ENCODE results near the gene THAP9. TPM values are rescaled to one million over a fixed set of nuclear protein-coding genes. Genes with fewer than 3 reads are reported as not detected.

Gene THAP9
- total and polyA plus RNA-seq, 7 donors: 3.4 to 10.2 (median 7.6) TPM

DNA sequence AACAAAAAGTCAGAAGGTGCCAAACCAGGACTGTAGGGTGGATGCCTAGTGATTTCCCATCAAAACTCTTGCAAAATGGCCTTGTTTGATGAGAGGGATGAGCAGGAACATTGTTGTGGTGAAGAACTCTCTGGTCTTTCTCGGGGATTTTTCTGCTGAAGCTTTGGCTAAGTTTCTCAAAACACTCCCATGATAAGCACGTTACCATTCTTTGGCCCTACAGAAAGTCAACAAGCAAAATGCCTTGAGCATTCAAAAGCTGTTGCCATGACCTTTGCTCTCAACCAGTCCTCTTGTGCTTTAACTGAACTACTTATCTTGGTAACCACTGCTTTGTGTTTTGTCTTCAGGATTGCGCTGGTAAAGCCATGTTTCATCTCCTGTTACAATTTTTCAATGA is 6.6 kb upstream of the THAP9 start:
- TF ChIP-seq, protein P1, sequence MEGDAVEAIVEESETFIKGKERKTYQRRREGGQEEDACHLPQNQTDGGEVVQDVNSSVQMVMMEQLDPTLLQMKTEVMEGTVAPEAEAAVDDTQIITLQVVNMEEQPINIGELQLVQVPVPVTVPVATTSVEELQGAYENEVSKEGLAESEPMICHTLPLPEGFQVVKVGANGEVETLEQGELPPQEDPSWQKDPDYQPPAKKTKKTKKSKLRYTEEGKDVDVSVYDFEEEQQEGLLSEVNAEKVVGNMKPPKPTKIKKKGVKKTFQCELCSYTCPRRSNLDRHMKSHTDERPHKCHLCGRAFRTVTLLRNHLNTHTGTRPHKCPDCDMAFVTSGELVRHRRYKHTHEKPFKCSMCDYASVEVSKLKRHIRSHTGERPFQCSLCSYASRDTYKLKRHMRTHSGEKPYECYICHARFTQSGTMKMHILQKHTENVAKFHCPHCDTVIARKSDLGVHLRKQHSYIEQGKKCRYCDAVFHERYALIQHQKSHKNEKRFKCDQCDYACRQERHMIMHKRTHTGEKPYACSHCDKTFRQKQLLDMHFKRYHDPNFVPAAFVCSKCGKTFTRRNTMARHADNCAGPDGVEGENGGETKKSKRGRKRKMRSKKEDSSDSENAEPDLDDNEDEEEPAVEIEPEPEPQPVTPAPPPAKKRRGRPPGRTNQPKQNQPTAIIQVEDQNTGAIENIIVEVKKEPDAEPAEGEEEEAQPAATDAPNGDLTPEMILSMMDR (IDR thresholded peaks at IDR 0.05): no peak
- Histone ChIP-seq H3K4me1 (peaks cover 37% of the 10 kb centered on the region), H3K4me3 (no peak overlapping the region), H3K27me3 (ENCODE audit: insufficient read depth in 3 of 3, low read length in 2 of 3) (no peaks in the 10 kb centered on the region), H3K36me3 (ENCODE audit: insufficient read depth in 1 of 2, low read depth in 1 of 2) (peaks cover 5 to 52% of the 10 kb centered on the region in 2 donors), H3K27ac (no peak overlapping the region), H3K9me3 (no peaks in the 10 kb centered on the region)
- no peak for ATAC-seq
- no peak for DNase-seq
- 90 to 98% (median 90%) methylated on average over 3 of the region's 3 CpGs for WGBS, 3 donors
- intact Hi-C loops (cut with DNase I): loop anchor here (5.0 to 10.0 kb wide), 3 partner anchors 118 to 519 kb away; partner anchors contain the start of genes COPS4 (in 1 of the 2), HNRNPD (in 1 of the 2) and LIN54 (in 1 of the 2)

DNA sequence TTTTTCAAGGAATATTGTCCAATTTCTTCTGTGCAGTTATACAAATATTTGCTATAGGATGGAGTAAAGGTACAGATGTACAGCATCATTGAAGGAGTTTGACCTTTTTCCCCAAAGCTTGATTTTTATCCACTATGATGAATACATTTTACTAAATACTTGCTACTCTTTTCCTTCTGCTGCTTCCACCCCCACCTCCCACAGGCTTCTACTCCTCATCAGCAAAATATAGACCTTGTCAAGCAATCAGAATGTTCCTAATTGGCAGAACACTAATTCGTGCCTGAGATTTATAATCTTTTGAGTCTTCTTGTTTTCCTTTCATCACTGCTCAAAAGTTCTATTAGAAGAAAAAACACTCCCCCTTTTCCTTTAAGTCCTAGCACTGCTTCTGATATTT is 3.8 kb upstream of the THAP9 start:
- DNase-seq: no peak
- TF ChIP-seq, protein P1 (IDR thresholded peaks at IDR 0.05): no peak
- intact Hi-C loops (cut with DNase I): loop anchor here in 1 of 2 donors (5.0 to 10.0 kb wide), 3 partner anchors 138 to 522 kb away; partner anchors contain the start of genes COPS4, COQ2 and HNRNPD
- Histone ChIP-seq H3K9me3 (no peaks in the 10 kb centered on the region), H3K27ac (no peak overlapping the region), H3K4me1 (peaks cover 35% of the 10 kb centered on the region), H3K4me3 (no peak overlapping the region), H3K36me3 (ENCODE audit: insufficient read depth in 1 of 2, low read depth in 1 of 2) (peaks cover 5 to 52% of the 10 kb centered on the region in 2 donors), H3K27me3 (ENCODE audit: insufficient read depth in 3 of 3, low read length in 2 of 3) (no peaks in the 10 kb centered on the region)
- no peak for ATAC-seq
- WGBS, 3 donors: 72 to 88% (median 86%) methylated on average over 1 of the region's 1 CpG

DNA sequence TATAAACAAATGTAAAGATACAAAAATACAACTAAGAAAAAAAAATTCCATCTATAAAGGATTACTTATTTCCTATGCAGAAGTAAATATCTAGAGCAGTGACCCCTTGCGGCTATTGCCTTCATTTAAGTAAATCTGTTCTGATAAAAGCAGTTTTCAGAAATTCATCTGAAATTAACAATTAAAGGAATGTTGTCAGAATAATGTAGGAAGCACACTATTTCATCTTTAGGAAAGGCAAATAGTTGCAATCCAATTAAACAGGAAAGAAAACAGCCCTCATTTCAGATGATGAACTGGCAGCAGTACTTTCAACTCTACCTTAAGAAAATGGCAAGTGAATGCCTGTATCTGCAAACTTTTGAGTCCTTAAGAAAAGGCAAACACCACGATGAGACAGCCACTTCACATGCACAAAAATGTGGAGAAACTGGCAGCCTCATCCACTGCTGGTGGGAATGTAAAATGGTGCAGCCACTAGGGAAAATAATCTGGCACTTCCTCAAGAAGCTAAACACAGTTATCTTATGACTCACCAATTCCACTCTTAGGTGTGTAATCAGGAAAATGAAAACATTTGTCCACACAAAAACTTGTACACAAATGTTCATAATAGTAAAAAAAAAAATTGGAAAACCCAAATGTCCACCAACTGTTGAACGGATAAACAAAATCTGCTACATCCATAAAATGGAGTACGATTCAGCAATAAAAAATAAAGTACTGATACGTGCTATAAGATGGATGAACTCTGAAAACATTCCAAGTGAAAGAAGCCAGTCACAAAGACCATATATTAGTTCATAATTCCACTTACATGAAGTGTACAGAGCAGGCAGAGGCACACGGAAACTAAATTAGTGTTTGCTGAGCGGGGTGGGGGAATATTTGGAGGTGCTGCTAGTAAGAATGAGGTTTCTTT is 2.0 kb upstream of the THAP9 start:
- Histone ChIP-seq H3K9me3 (no peaks in the 10 kb centered on the region), H3K27ac (peak overlapping the region; percentile 96), H3K4me3 (peak overlapping the region; percentile 76), H3K27me3 (ENCODE audit: insufficient read depth in 3 of 3, low read length in 2 of 3) (no peaks in the 10 kb centered on the region), H3K36me3 (ENCODE audit: insufficient read depth in 1 of 2, low read depth in 1 of 2) (peaks cover 5 to 41% of the 10 kb centered on the region in 2 donors), H3K4me1 (peaks cover 37% of the 10 kb centered on the region)
- DNase-seq (no peak), ATAC-seq (no peak)
- WGBS, 3 donors: 41 to 44% (median 43%) methylated on average over 7 of the region's 7 CpGs
- intact Hi-C loops (cut with DNase I): loop anchor here in 1 of 2 donors (5.0 to 10.0 kb wide), 3 partner anchors 136 to 524 kb away; partner anchors contain the start of genes COPS4, COQ2 and HNRNPD
- TF ChIP-seq, protein P1 (IDR thresholded peaks at IDR 0.05): no peak

DNA sequence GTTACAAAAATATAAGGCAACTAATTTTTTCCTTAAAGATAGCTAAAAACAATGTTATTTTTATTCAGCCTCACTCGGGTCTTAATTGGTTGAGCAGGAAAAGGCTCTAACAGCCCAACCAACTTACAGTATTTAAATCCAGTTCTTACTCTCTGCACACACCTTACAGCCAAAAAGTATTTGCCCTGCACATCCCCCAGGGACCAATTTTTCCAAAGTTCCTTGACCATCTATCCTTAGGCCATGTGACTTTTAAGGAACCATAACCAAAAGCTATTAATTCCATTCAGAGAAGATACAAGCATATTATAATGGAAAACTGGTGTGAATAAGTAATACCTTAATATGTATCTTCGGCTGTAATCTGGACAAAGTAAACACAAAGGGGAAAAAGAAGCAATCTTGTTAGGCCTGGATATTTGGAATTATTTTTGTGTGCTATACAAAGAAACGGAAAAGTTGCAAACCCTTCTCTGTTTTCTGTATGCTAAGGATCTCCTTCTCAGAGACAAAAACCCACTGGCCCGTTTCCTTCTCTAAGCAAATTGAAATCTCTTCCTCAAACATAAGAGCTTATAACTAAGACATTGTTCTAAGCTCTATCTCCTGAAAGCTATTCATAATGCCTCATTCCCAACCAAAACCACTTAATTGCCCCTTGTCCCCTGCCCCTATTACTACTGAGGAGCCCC is 1.0 kb upstream of the THAP9 start:
- ATAC-seq: no peak

More for the DNA sequence above, 1.0 kb upstream of the THAP9 start:
- TF ChIP-seq, protein P1 (IDR thresholded peaks at IDR 0.05): no peak
- Histone ChIP-seq H3K4me3 (peak overlapping the region; percentile 76), H3K9me3 (no peaks in the 10 kb centered on the region), H3K36me3 (ENCODE audit: insufficient read depth in 1 of 2, low read depth in 1 of 2) (peaks cover 0 to 32% of the 10 kb centered on the region in 2 donors), H3K4me1 (peaks cover 37% of the 10 kb centered on the region), H3K27ac (peak overlapping the region; percentile 96), H3K27me3 (ENCODE audit: insufficient read depth in 3 of 3, low read length in 2 of 3) (no peaks in the 10 kb centered on the region)
- intact Hi-C loops (cut with DNase I): loop anchor here (1.0 to 10.0 kb wide), 5 partner anchors 8 to 525 kb away; partner anchors contain the start of genes COPS4 (in 1 of the 2), COQ2 (in 1 of the 2), HNRNPD (in 1 of the 2) and LIN54 (in 1 of the 2)
- 0 to 5% (median 2%) methylated on average over 4 of the region's 4 CpGs for WGBS, 3 donors
- DNase-seq: no peak

All from psoas muscle (tissue), 8 donors.